ENCODE data around the gene PYGL. TPM values are rescaled to one million over a fixed set of nuclear protein-coding genes. Genes with fewer than 3 reads are reported as not detected.

Gene PYGL
- total RNA-seq, 1 donor from 2014 or later, result 12.0 TPM

- Mint-ChIP-seq H3K9me3 (ENCODE audit: low read depth) (no peaks in the 10 kb centered on the region), H3K4me3 (ENCODE audit: low read depth) (no peak overlapping the region), H3K27me3 (peaks cover 6% of the 10 kb centered on the region), H3K4me1 (ENCODE audit: low read depth) (peaks cover 10% of the 10 kb centered on the region), H3K27ac (no peak overlapping the region), H3K36me3 (ENCODE audit: insufficient read depth) (no peaks in the 10 kb centered on the region)
- TF ChIP-seq CTCF (IDR thresholded peaks at IDR 0.05; ENCODE audit: unreplicated experiment), result no peak
- DNase-seq (ENCODE audit: low spot score, unreplicated experiment), result no peak
Observed at GRCh38 chr14:50937325-50937724, 7.0 kb downstream of the PYGL start.

GRCh38 chr14:50936882-50937281, 7.4 kb downstream of the PYGL start:
- peaks cover 10% of the 10 kb centered on the region for H3K4me1 Mint-ChIP-seq (ENCODE audit: low read depth)
- no peak for DNase-seq (ENCODE audit: low spot score, unreplicated experiment)
- H3K4me3 Mint-ChIP-seq (ENCODE audit: low read depth), result no peak overlapping the region

GRCh38 chr14:50936016-50936340, 8.3 kb downstream of the PYGL start:
- H3K4me3 Mint-ChIP-seq (ENCODE audit: low read depth), result no peak overlapping the region
- peaks cover 10% of the 10 kb centered on the region for H3K4me1 Mint-ChIP-seq (ENCODE audit: low read depth)
- no peak for DNase-seq (ENCODE audit: low spot score, unreplicated experiment)
- peaks cover 2% of the 10 kb centered on the region for H3K27me3 Mint-ChIP-seq
- TF ChIP-seq CTCF (IDR thresholded peaks at IDR 0.05; ENCODE audit: unreplicated experiment), result no peak
- no peaks in the 10 kb centered on the region for H3K9me3 Mint-ChIP-seq (ENCODE audit: low read depth)
- no peaks in the 10 kb centered on the region for H3K36me3 Mint-ChIP-seq (ENCODE audit: insufficient read depth)
- H3K27ac Mint-ChIP-seq, result no peak overlapping the region

More at GRCh38 chr14:50936882-50937281, 7.4 kb downstream of the PYGL start:
- no peak for TF ChIP-seq CTCF (IDR thresholded peaks at IDR 0.05; ENCODE audit: unreplicated experiment)
- Mint-ChIP-seq H3K9me3 (ENCODE audit: low read depth) (no peaks in the 10 kb centered on the region), H3K36me3 (ENCODE audit: insufficient read depth) (no peaks in the 10 kb centered on the region), H3K27ac (no peak overlapping the region), H3K27me3 (peaks cover 5% of the 10 kb centered on the region)

GRCh38 chr14:50935126-50936015, 8.9 kb downstream of the PYGL start:
- Mint-ChIP-seq H3K27me3 (no peaks in the 10 kb centered on the region), H3K27ac (no peak overlapping the region), H3K9me3 (ENCODE audit: low read depth) (no peaks in the 10 kb centered on the region), H3K36me3 (ENCODE audit: insufficient read depth) (no peaks in the 10 kb centered on the region), H3K4me1 (ENCODE audit: low read depth) (peaks cover 10% of the 10 kb centered on the region), H3K4me3 (ENCODE audit: low read depth) (no peak overlapping the region)
- no peak for DNase-seq (ENCODE audit: low spot score, unreplicated experiment)
- TF ChIP-seq CTCF (IDR thresholded peaks at IDR 0.05; ENCODE audit: unreplicated experiment), result no peak

GRCh38 chr14:50932592-50933495, 11.4 kb downstream of the PYGL start:
- H3K4me3 Mint-ChIP-seq (ENCODE audit: low read depth), result no peak overlapping the region
- no peak overlapping the region for H3K27ac Mint-ChIP-seq

More at GRCh38 chr14:50932592-50933495, 11.4 kb downstream of the PYGL start:
- DNase-seq (ENCODE audit: low spot score, unreplicated experiment), result no peak
- H3K4me1 Mint-ChIP-seq (ENCODE audit: low read depth), result peaks cover 10% of the 10 kb centered on the region
- no peaks in the 10 kb centered on the region for H3K36me3 Mint-ChIP-seq (ENCODE audit: insufficient read depth)
- no peaks in the 10 kb centered on the region for H3K27me3 Mint-ChIP-seq
- no peaks in the 10 kb centered on the region for H3K9me3 Mint-ChIP-seq (ENCODE audit: low read depth)
- TF ChIP-seq CTCF (IDR thresholded peaks at IDR 0.05; ENCODE audit: unreplicated experiment), result no peak

Measured in progenitor cell of endocrine pancreas (in vitro differentiated cells).